Measurements from ENCODE around the gene AK1. TPM values are rescaled to one million over a fixed set of nuclear protein-coding genes. Genes with fewer than 3 reads are reported as not detected.
A peak's percentile ranks its signal among the peaks of the same experiment; 100 is the strongest.

AK1 gene
- total and polyA plus RNA-seq, 9 of the 15 experiments (the other 6 are each of a cell fraction or from before 2014, with no cell fraction given) = 10.1 to 71.8 (median 39.0) TPM

- TF ChIP-seq MAFF (IDR thresholded peaks at IDR 0.05; ENCODE audit: low read length) (peak; percentile 75), CCAR2 (IDR thresholded peaks at IDR 0.05; ENCODE audit: low read depth, low read length) (no peak), HEY1 (CRISPR knock-in tag; IDR thresholded peaks at IDR 0.05; ENCODE audit: borderline replicate concordance) (no peak), ZNF696 (CRISPR knock-in tag; conservative IDR thresholded peaks at IDR 0.05) (no peak), ZNF444 (CRISPR knock-in tag; IDR thresholded peaks at IDR 0.05) (no peak), MBD1 (CRISPR knock-in tag; IDR thresholded peaks at IDR 0.05) (no peak), ZNF512 (tag; IDR thresholded peaks at IDR 0.05) (no peak), ILK (tag; IDR thresholded peaks at IDR 0.05; ENCODE audit: borderline replicate concordance, low read depth) (no peak), CHAMP1 (IDR thresholded peaks at IDR 0.05) (no peak), NFIC (IDR thresholded peaks at IDR 0.05) (peak; percentile 49), ZBTB11 (CRISPR knock-in tag; IDR thresholded peaks at IDR 0.05) (no peak), L3MBTL2 (IDR thresholded peaks at IDR 0.05) (0 out of 2 replicates have a peak, but pooled peaks have one; percentile 22), FOXP1 (CRISPR knock-in tag; IDR thresholded peaks at IDR 0.05) (0 out of 2 replicates have a peak, but pooled peaks have one; percentile 14), SMAD4 (CRISPR knock-in tag; conservative IDR thresholded peaks at IDR 0.05) (no peak), ZNF263 (CRISPR knock-in tag; IDR thresholded peaks at IDR 0.05; ENCODE audit: borderline replicate concordance) (no peak)
- TF ChIP-seq, protein P1, sequence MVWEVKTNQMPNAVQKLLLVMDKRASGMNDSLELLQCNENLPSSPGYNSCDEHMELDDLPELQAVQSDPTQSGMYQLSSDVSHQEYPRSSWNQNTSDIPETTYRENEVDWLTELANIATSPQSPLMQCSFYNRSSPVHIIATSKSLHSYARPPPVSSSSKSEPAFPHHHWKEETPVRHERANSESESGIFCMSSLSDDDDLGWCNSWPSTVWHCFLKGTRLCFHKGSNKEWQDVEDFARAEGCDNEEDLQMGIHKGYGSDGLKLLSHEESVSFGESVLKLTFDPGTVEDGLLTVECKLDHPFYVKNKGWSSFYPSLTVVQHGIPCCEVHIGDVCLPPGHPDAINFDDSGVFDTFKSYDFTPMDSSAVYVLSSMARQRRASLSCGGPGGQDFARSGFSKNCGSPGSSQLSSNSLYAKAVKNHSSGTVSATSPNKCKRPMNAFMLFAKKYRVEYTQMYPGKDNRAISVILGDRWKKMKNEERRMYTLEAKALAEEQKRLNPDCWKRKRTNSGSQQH (CRISPR knock-in tag; IDR thresholded peaks at IDR 0.05) = no peak
Measured at GRCh38 chr9:127919253-127919815, 41.9 kb upstream of the AK1 start (continued).
